Thymus (tissue), 11 donors: ENCODE results near the gene CELF2. TPM values are rescaled to one million over a fixed set of nuclear protein-coding genes. Genes with fewer than 3 reads are reported as not detected.

Source experiments
- DNase-seq, 9 donors: peaks; one replicate each; pipeline ENCODE4 v3.0.0-alpha.2; 2013; ENCODE audit warnings: low spot score in 9 of 9, low read depth in 6 of 9, missing footprints in 1 of 9
- H3K27ac ChIP-seq, 2 donors: one replicate each; pipeline ENCODE4 v1.5.1; 2013; ENCODE audit warnings: control low read depth in 1 of 2, low read depth in 1 of 2, low read length in 1 of 2, mild to moderate bottlenecking in 1 of 2, moderate library complexity in 1 of 2
- H3K27me3 ChIP-seq, 2 donors: one replicate each; pipeline ENCODE4 v1.5.1; 2013; ENCODE audit warnings: low read length in 1 of 2; ENCODE audit not compliant: control insufficient read depth in 2 of 2, insufficient read depth in 1 of 2
- H3K36me3 ChIP-seq, 2 donors: one replicate each; pipeline ENCODE4 v1.5.1; 2013; ENCODE audit warnings: low read length in 1 of 2, mild to moderate bottlenecking in 1 of 2, moderate library complexity in 1 of 2; ENCODE audit not compliant: control insufficient read depth in 2 of 2, insufficient read depth in 2 of 2
- H3K4me1 ChIP-seq, 2 donors: one replicate each; pipeline ENCODE4 v1.5.1; 2013; ENCODE audit warnings: low read length in 2 of 2; ENCODE audit not compliant: control insufficient read depth in 2 of 2, insufficient read depth in 2 of 2
- H3K4me3 ChIP-seq, 2 donors: one replicate each; pipeline ENCODE4 v1.5.1; 2013; ENCODE audit warnings: low read length in 2 of 2, control low read depth in 1 of 2, mild to moderate bottlenecking in 1 of 2
- H3K9me3 ChIP-seq, 2 donors: one replicate each; pipeline ENCODE4 v1.5.1; 2013; ENCODE audit warnings: low read length in 1 of 2, mild to moderate bottlenecking in 1 of 2; ENCODE audit not compliant: control insufficient read depth in 2 of 2, insufficient read depth in 1 of 2
- WGBS: extraction: QIAGEN DNeasy Blood & Tissue Kit; methylation state at CpG from one replicate; pipeline ENCODE4 v1.1.7; 2013; 5-methylcytosine and 5-hydroxymethylcytosine counted together
- polyA plus RNA-seq: library from polyadenylated mRNA; stranded (reverse); fragments of 200-250 nt; gene quantifications from one replicate; pipeline ENCODE4 v1.2.3, GENCODE V29; 2013
- total RNA-seq: library from RNA; stranded (reverse); fragments of 120-200 nt; gene quantifications from one replicate; pipeline ENCODE4 v1.2.4, GENCODE V29; 2013
- donor health status: healthy.

CELF2 gene
- total and polyA plus RNA-seq, 2 donors: 42.4 to 48.1 TPM

DNA sequence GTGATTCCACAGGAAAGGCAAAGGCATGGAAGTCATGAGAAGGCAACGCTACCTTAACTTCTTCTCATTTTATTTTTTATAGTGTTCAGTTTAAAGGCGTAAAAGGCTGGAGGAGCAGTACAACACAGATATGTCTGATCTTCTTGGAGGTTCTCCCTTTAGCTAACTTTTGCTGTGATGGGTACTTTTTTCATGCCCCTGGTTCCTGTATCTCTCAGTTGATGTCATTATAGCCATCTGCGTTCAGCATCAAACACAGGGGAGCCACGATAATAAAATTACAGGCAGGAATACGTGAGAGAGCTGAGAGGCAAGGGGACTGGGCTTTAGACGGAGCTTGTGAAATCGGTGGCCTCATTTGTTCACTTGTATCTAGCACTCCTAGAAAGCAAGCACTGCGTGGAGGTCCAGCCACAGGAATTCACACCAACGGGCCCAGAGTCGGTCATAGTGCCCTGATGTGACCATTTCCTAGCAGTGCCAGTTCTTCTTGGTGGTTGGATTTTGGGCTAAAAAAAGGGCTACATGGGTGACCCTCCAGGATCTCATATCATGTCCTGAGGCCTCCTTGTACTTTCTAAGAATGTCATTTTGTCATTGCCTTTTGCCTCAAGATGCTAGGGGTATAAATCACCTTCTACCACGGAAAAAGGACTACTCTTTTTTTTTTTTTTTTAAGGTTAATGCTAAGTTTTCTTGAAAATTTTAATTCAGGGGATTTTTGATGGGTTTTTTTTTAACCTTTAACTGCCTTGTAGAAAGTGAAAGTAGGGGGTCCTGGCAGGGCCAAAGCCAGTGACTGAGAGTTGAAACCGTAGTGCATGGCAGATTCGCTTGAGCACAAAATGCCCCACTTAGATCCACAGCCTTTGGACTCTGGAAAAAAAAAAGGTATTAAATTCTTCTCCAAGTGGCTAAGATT, 191.5 kb downstream of the CELF2 start:
- Histone ChIP-seq H3K4me3 (peak overlapping the region in 1 of 2 donors; percentile 26), H3K4me1 (peaks cover 50 to 60% of the 10 kb centered on the region in 2 donors), H3K27ac (peak overlapping the region in 1 of 2 donors; percentile 81), H3K27me3 (no peaks in the 10 kb centered on the region), H3K36me3 (peaks cover 61 to 76% of the 10 kb centered on the region in 2 donors), H3K9me3 (no peaks in the 10 kb centered on the region)
- DNase-seq: peak in 2 of 9 donors; percentile 31 to 65
- WGBS: 61% methylated on average over 13 of the region's 13 CpGs

- peak overlapping the region in 1 of 2 donors; percentile 15 for H3K4me3 ChIP-seq
Observed at GRCh38 chr10:11209830-11210181, 192.1 kb downstream of the CELF2 start.

GRCh38 chr10:11210211-11210922, 192.7 kb downstream of the CELF2 start:
- no peak for DNase-seq
- Histone ChIP-seq H3K4me1 (peaks cover 50 to 60% of the 10 kb centered on the region in 2 donors), H3K9me3 (no peaks in the 10 kb centered on the region), H3K27me3 (no peaks in the 10 kb centered on the region), H3K4me3 (no peak overlapping the region), H3K36me3 (peaks cover 59 to 75% of the 10 kb centered on the region in 2 donors), H3K27ac (peak overlapping the region in 1 of 2 donors; percentile 81)
- WGBS: 46% methylated on average over 13 of the region's 13 CpGs

More at GRCh38 chr10:11209830-11210181, 192.1 kb downstream of the CELF2 start:
- Histone ChIP-seq H3K27me3 (no peaks in the 10 kb centered on the region), H3K9me3 (no peaks in the 10 kb centered on the region), H3K4me1 (peaks cover 50 to 60% of the 10 kb centered on the region in 2 donors), H3K36me3 (peaks cover 61 to 75% of the 10 kb centered on the region in 2 donors), H3K27ac (peak overlapping the region in 1 of 2 donors; percentile 81)
- DNase-seq: peak in 4 of 9 donors; percentile 33 to 70 (median 45)
- 6% methylated on average over 6 of the region's 6 CpGs for WGBS

GRCh38 chr10:11212288-11213085, 194.8 kb downstream of the CELF2 start:
- WGBS: 80% methylated on average over 7 of the region's 7 CpGs
- no peak for DNase-seq
- Histone ChIP-seq H3K9me3 (no peaks in the 10 kb centered on the region), H3K36me3 (peaks cover 55 to 77% of the 10 kb centered on the region in 2 donors), H3K27me3 (no peaks in the 10 kb centered on the region), H3K27ac (peak overlapping the region in 1 of 2 donors; percentile 39), H3K4me3 (no peak overlapping the region), H3K4me1 (peaks cover 47 to 52% of the 10 kb centered on the region in 2 donors)

DNA sequence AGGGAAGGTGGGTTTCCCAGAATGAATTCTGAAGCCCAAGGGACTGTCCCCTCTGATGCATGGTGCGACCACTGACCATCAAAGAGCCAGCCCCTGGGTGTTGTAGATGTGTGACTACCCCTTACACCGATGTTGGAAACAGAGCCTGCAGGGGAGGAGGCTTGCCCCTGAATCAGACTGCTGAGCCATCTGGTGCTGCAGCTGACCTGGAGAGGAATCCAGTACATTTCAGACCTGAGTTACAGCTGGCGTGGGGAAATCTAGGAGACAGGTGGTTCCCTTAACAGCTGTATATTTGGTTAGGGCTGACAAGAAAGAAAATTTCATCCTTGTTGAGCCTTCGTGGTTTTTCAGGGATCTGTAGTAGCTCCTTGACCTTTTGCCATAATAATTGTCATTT, 195.5 kb downstream of the CELF2 start:
- Histone ChIP-seq H3K4me1 (peaks cover 41 to 46% of the 10 kb centered on the region in 2 donors), H3K4me3 (no peak overlapping the region), H3K9me3 (no peaks in the 10 kb centered on the region), H3K27me3 (no peaks in the 10 kb centered on the region), H3K27ac (peak overlapping the region in 1 of 2 donors; percentile 20), H3K36me3 (peaks cover 49 to 82% of the 10 kb centered on the region in 2 donors)
- 60% methylated on average over 4 of the region's 4 CpGs for WGBS
- no peak for DNase-seq

- no peaks in the 10 kb centered on the region for H3K27me3 ChIP-seq
- WGBS: 93% methylated on average over 10 of the region's 10 CpGs
- peaks cover 29 to 34% of the 10 kb centered on the region in 2 donors for H3K4me1 ChIP-seq
- no peak overlapping the region for H3K4me3 ChIP-seq
- no peak overlapping the region for H3K27ac ChIP-seq
- no peak for DNase-seq
- peaks cover 56 to 86% of the 10 kb centered on the region in 2 donors for H3K36me3 ChIP-seq
- no peaks in the 10 kb centered on the region for H3K9me3 ChIP-seq
Observed at GRCh38 chr10:11214407-11214806, 196.7 kb downstream of the CELF2 start.

- H3K27ac ChIP-seq: no peak overlapping the region
- H3K27me3 ChIP-seq: no peaks in the 10 kb centered on the region
- 96% methylated on average over 4 of the region's 4 CpGs for WGBS
- H3K36me3 ChIP-seq: peaks cover 58 to 91% of the 10 kb centered on the region in 2 donors
- no peak for DNase-seq
- H3K9me3 ChIP-seq: no peaks in the 10 kb centered on the region
- no peak overlapping the region for H3K4me3 ChIP-seq
- peaks cover 19 to 23% of the 10 kb centered on the region in 2 donors for H3K4me1 ChIP-seq
Observed at GRCh38 chr10:11215471-11215870, 197.8 kb downstream of the CELF2 start.

DNA sequence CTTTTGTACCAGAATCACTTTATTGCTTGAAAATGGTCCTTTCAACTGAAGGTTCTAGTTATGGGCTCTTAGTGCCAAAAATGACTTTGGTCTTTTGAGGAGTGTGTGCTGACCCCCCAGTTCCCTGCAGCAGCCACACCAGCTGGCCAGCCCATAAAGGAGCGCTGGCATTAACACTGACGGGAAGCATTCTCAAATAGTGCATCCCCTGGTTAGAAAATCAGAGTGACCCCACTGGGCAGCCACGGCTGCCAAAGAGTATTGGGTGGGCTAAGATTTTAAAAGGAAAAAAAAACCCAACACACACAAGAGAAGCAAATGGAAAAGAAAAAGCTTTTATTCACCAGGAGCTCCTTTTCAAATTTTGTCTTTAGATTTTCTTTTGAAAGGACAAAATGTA, 199.8 kb downstream of the CELF2 start:
- Histone ChIP-seq H3K4me3 (no peak overlapping the region), H3K9me3 (no peaks in the 10 kb centered on the region), H3K27me3 (no peaks in the 10 kb centered on the region), H3K4me1 (peaks cover 6 to 7% of the 10 kb centered on the region in 2 donors), H3K36me3 (peaks cover 61 to 94% of the 10 kb centered on the region in 2 donors), H3K27ac (no peak overlapping the region)
- no peak for DNase-seq
- over 99% methylated on average over 3 of the region's 3 CpGs for WGBS
